ENCODE measurements around the gene IL15RA. TPM values are rescaled to one million over a fixed set of nuclear protein-coding genes. Genes with fewer than 3 reads are reported as not detected.

The IL15RA gene
- total RNA-seq, 4 donors from 2014 or later, result 19.4 to 38.0 (median 34.9) TPM

- Histone ChIP-seq H3K36me3 (no peaks in the 10 kb centered on the region), H3K27ac (no peak overlapping the region), H3K27me3 (no peaks in the 10 kb centered on the region), H3K4me3 (no peak overlapping the region), H3K4me1 (no peaks in the 10 kb centered on the region), H3K9me3 (peaks cover 0 to 4% (median 0%) of the 10 kb centered on the region in 4 donors)
- DNase-seq, result no peak
- TF ChIP-seq POLR2A (IDR thresholded peaks at IDR 0.05) (no peak), CTCF (IDR thresholded peaks at IDR 0.05) (no peak)
Observed at GRCh38 chr10:5991708-5992107, 14.4 kb upstream of the IL15RA start.

GRCh38 chr10:5989756-5990155 lies 12.4 kb upstream of the IL15RA start:
- Histone ChIP-seq H3K9me3 (peaks cover 0 to 4% (median 0%) of the 10 kb centered on the region in 4 donors), H3K36me3 (no peaks in the 10 kb centered on the region), H3K27ac (peak overlapping the region in 2 of 4 donors; percentile 34 to 37), H3K4me3 (no peak overlapping the region), H3K4me1 (no peaks in the 10 kb centered on the region), H3K27me3 (no peaks in the 10 kb centered on the region)
- no peak for DNase-seq
- TF ChIP-seq POLR2A (IDR thresholded peaks at IDR 0.05) (no peak), CTCF (IDR thresholded peaks at IDR 0.05) (no peak)

- H3K4me3 ChIP-seq, result no peak overlapping the region
Observed at GRCh38 chr10:5988336-5988920, 11.1 kb upstream of the IL15RA start.

GRCh38 chr10:5987747-5988146 lies 10.4 kb upstream of the IL15RA start:
- TF ChIP-seq POLR2A (IDR thresholded peaks at IDR 0.05), result no peak
- TF ChIP-seq CTCF (IDR thresholded peaks at IDR 0.05), result no peak
- peaks cover 0 to 4% (median 0%) of the 10 kb centered on the region in 4 donors for H3K9me3 ChIP-seq
- H3K4me3 ChIP-seq, result no peak overlapping the region
- no peak for DNase-seq
- H3K36me3 ChIP-seq, result no peaks in the 10 kb centered on the region
- H3K27ac ChIP-seq, result peak overlapping the region; percentile 1 to 27 (median 13)
- H3K27me3 ChIP-seq, result no peaks in the 10 kb centered on the region
- H3K4me1 ChIP-seq, result no peaks in the 10 kb centered on the region

More at GRCh38 chr10:5988336-5988920, 11.1 kb upstream of the IL15RA start:
- Histone ChIP-seq H3K36me3 (no peaks in the 10 kb centered on the region), H3K4me1 (no peaks in the 10 kb centered on the region), H3K9me3 (peaks cover 0 to 4% (median 0%) of the 10 kb centered on the region in 4 donors), H3K27ac (peak overlapping the region in 3 of 4 donors; percentile 1 to 37 (median 2)), H3K27me3 (no peaks in the 10 kb centered on the region)
- TF ChIP-seq POLR2A (IDR thresholded peaks at IDR 0.05) (no peak), CTCF (IDR thresholded peaks at IDR 0.05) (no peak)
- DNase-seq, result no peak

GRCh38 chr10:5985029-5985428 lies 7.7 kb upstream of the IL15RA start:
- TF ChIP-seq CTCF (IDR thresholded peaks at IDR 0.05) (no peak), POLR2A (IDR thresholded peaks at IDR 0.05) (no peak)
- no peak for DNase-seq
- no peaks in the 10 kb centered on the region for H3K27me3 ChIP-seq
- no peaks in the 10 kb centered on the region for H3K9me3 ChIP-seq
- H3K27ac ChIP-seq, result peak overlapping the region in 2 of 4 donors; percentile 13 to 33
- H3K4me1 ChIP-seq, result no peaks in the 10 kb centered on the region
- H3K4me3 ChIP-seq, result no peak overlapping the region
- no peaks in the 10 kb centered on the region for H3K36me3 ChIP-seq
